ENCODE data around the gene VTCN1. TPM values are rescaled to one million over a fixed set of nuclear protein-coding genes. Genes with fewer than 3 reads are reported as not detected.

Gene VTCN1
- total RNA-seq, 2 experiments from 2014 or later = not detected

DNA sequence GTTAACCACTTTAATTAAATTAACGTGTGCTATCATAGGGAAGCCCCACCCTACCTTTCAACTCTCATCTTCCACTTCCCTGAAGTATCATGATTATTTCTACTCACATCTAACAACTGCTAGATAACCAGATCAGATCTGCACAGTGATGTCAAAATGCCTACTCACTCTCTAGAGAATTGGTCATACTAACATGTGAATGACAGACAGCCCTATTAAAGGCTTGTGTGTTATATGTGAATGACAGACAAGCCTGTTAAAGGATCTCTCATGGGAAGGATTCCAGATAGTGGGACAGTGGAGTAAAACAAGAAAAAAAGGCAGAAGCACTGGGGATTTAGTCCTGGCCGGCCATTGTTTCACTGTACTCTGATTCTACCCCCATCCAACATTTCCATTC lies 12.6 kb downstream of the VTCN1 start:
- H3K27ac Mint-ChIP-seq = no peak overlapping the region
- peaks cover 3% of the 10 kb centered on the region for H3K27me3 Mint-ChIP-seq
- CTCF ChIA-PET = no interaction called here
- H3K4me1 Mint-ChIP-seq (ENCODE audit: low read depth) = no peaks in the 10 kb centered on the region
- H3K9me3 Mint-ChIP-seq = no peaks in the 10 kb centered on the region
- H3K4me3 Mint-ChIP-seq = no peak overlapping the region
- POLR2A ChIA-PET = no interaction called here
- no peak for DNase-seq
- no peaks in the 10 kb centered on the region for H3K36me3 Mint-ChIP-seq
- intact Hi-C loops (cut with micrococcal nuclease) = no loop called here

DNA sequence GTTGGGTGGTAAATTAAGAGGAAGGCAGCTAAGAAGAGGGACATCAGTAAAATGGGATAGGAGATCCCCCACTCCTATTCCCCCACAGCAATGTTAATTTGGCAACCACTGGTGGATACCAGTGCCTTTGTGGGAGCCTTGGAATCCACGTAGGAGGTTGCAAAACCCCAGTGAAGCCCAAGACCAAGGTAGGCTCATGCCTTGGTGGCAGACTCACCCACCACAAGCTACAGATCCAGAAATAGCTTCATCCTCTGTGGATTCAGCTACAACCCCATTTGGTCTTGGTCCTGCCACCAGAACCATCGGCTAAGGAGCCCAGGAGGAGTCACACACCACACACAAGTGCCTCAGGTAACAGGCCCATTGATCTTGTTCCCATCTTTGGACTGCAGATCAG lies 21.0 kb downstream of the VTCN1 start:
- Mint-ChIP-seq H3K9me3 (peaks cover 6% of the 10 kb centered on the region), H3K27ac (no peak overlapping the region), H3K36me3 (peaks cover 2% of the 10 kb centered on the region), H3K27me3 (peaks cover 2% of the 10 kb centered on the region), H3K4me1 (ENCODE audit: low read depth) (no peaks in the 10 kb centered on the region), H3K4me3 (no peak overlapping the region)
- ChIA-PET CTCF (no interaction called here), POLR2A (no interaction called here)
- intact Hi-C loops (cut with micrococcal nuclease) = no loop called here
- DNase-seq = no peak

GRCh38 chr1:117188816-117189437 lies 21.8 kb downstream of the VTCN1 start:
- Mint-ChIP-seq H3K27me3 (peaks cover 2% of the 10 kb centered on the region), H3K4me1 (ENCODE audit: low read depth) (no peaks in the 10 kb centered on the region), H3K4me3 (no peak overlapping the region), H3K36me3 (peaks cover 2% of the 10 kb centered on the region), H3K9me3 (peaks cover 6% of the 10 kb centered on the region), H3K27ac (no peak overlapping the region)
- intact Hi-C loops (cut with micrococcal nuclease) = no loop called here
- CTCF ChIA-PET = no interaction called here
- POLR2A ChIA-PET = no interaction called here
- no peak for DNase-seq

- Mint-ChIP-seq H3K27ac (no peak overlapping the region), H3K36me3 (peaks cover 2% of the 10 kb centered on the region), H3K9me3 (peaks cover 6% of the 10 kb centered on the region), H3K4me3 (no peak overlapping the region), H3K4me1 (ENCODE audit: low read depth) (no peaks in the 10 kb centered on the region), H3K27me3 (peaks cover 2% of the 10 kb centered on the region)
- intact Hi-C loops (cut with micrococcal nuclease) = no loop called here
- CTCF ChIA-PET = no interaction called here
- DNase-seq = no peak
- POLR2A ChIA-PET = no interaction called here
Observed at GRCh38 chr1:117188170-117188815, 22.4 kb downstream of the VTCN1 start.

GRCh38 chr1:117183112-117183511 lies 27.6 kb downstream of the VTCN1 start:
- no peaks in the 10 kb centered on the region for H3K4me1 Mint-ChIP-seq (ENCODE audit: low read depth)
- H3K9me3 Mint-ChIP-seq = no peaks in the 10 kb centered on the region
- no peak overlapping the region for H3K27ac Mint-ChIP-seq
- no peak overlapping the region for H3K4me3 Mint-ChIP-seq
- no peaks in the 10 kb centered on the region for H3K36me3 Mint-ChIP-seq
- no peak for DNase-seq
- CTCF ChIA-PET = no interaction called here
- intact Hi-C loops (cut with micrococcal nuclease) = no loop called here
- POLR2A ChIA-PET = no interaction called here
- H3K27me3 Mint-ChIP-seq = peaks cover 2% of the 10 kb centered on the region

- H3K27me3 Mint-ChIP-seq = peaks cover 2% of the 10 kb centered on the region
- H3K4me3 Mint-ChIP-seq = no peak overlapping the region
- no peaks in the 10 kb centered on the region for H3K9me3 Mint-ChIP-seq
- no peaks in the 10 kb centered on the region for H3K36me3 Mint-ChIP-seq
- H3K27ac Mint-ChIP-seq = no peak overlapping the region
- ChIA-PET POLR2A (no interaction called here), CTCF (interaction anchor here (1.2 kb wide), 1 partner anchor 54 kb away, joined by 4 read pairs; no protein-coding TSS in a partner anchor)
- intact Hi-C loops (cut with micrococcal nuclease) = no loop called here
- H3K4me1 Mint-ChIP-seq (ENCODE audit: low read depth) = no peaks in the 10 kb centered on the region
- DNase-seq = no peak
Observed at GRCh38 chr1:117182319-117182718, 28.4 kb downstream of the VTCN1 start.

- Mint-ChIP-seq H3K27ac (no peak overlapping the region), H3K27me3 (peaks cover 2% of the 10 kb centered on the region), H3K4me1 (ENCODE audit: low read depth) (no peaks in the 10 kb centered on the region), H3K4me3 (no peak overlapping the region), H3K36me3 (no peaks in the 10 kb centered on the region), H3K9me3 (no peaks in the 10 kb centered on the region)
- ChIA-PET POLR2A (no interaction called here), CTCF (interaction anchor here (1.2 kb wide), 1 partner anchor 53 kb away, joined by 4 read pairs; no protein-coding TSS in a partner anchor)
- DNase-seq = no peak
- intact Hi-C loops (cut with micrococcal nuclease) = no loop called here
Observed at GRCh38 chr1:117181630-117182041, 29.1 kb downstream of the VTCN1 start.

GRCh38 chr1:117180147-117180967 lies 30.4 kb downstream of the VTCN1 start:
- Mint-ChIP-seq H3K27ac (no peak overlapping the region), H3K9me3 (no peaks in the 10 kb centered on the region), H3K36me3 (no peaks in the 10 kb centered on the region), H3K27me3 (no peaks in the 10 kb centered on the region), H3K4me1 (ENCODE audit: low read depth) (no peaks in the 10 kb centered on the region), H3K4me3 (no peak overlapping the region)
- ChIA-PET CTCF (no interaction called here), POLR2A (no interaction called here)
- intact Hi-C loops (cut with micrococcal nuclease) = no loop called here
- no peak for DNase-seq

GRCh38 chr1:117179471-117179870 lies 31.3 kb downstream of the VTCN1 start:
- no peak overlapping the region for H3K4me3 Mint-ChIP-seq
- DNase-seq = no peak
- intact Hi-C loops (cut with micrococcal nuclease) = no loop called here
- POLR2A ChIA-PET = no interaction called here
- H3K9me3 Mint-ChIP-seq = no peaks in the 10 kb centered on the region
- no peaks in the 10 kb centered on the region for H3K4me1 Mint-ChIP-seq (ENCODE audit: low read depth)
- no peaks in the 10 kb centered on the region for H3K36me3 Mint-ChIP-seq
- CTCF ChIA-PET = no interaction called here
- H3K27ac Mint-ChIP-seq = no peak overlapping the region
- no peaks in the 10 kb centered on the region for H3K27me3 Mint-ChIP-seq

- H3K4me3 Mint-ChIP-seq = no peak overlapping the region
- intact Hi-C loops (cut with micrococcal nuclease) = no loop called here
Observed at GRCh38 chr1:117178756-117179155, 32.0 kb downstream of the VTCN1 start.

DNA sequence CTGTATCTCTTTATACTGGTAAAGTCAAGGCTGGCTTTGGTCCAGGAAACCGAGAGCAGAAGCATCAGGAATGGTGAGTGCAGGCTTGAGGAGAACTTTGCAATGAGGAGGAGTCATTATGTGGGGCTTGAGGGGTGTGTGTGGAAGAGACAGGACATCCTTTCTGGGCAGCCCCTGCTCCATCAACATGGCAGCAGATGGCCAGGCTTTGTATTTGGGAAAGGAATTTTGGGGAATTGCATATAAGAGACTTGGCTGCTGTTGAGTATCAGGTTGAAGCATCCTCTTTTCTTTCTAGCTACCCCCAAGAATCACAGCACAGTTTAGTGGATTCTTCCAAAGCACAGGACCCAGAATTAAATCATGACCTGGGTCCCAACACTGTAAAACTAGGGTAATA lies 33.4 kb downstream of the VTCN1 start:
- Mint-ChIP-seq H3K27ac (no peak overlapping the region), H3K9me3 (no peaks in the 10 kb centered on the region), H3K4me1 (ENCODE audit: low read depth) (no peaks in the 10 kb centered on the region), H3K36me3 (no peaks in the 10 kb centered on the region), H3K27me3 (no peaks in the 10 kb centered on the region), H3K4me3 (no peak overlapping the region)
- CTCF ChIA-PET = no interaction called here
- POLR2A ChIA-PET = no interaction called here
- DNase-seq = no peak
- intact Hi-C loops (cut with micrococcal nuclease) = no loop called here

More at GRCh38 chr1:117178756-117179155, 32.0 kb downstream of the VTCN1 start:
- Mint-ChIP-seq H3K36me3 (no peaks in the 10 kb centered on the region), H3K9me3 (no peaks in the 10 kb centered on the region), H3K27ac (no peak overlapping the region), H3K27me3 (no peaks in the 10 kb centered on the region), H3K4me1 (ENCODE audit: low read depth) (no peaks in the 10 kb centered on the region)
- ChIA-PET POLR2A (no interaction called here), CTCF (no interaction called here)
- no peak for DNase-seq

DNA sequence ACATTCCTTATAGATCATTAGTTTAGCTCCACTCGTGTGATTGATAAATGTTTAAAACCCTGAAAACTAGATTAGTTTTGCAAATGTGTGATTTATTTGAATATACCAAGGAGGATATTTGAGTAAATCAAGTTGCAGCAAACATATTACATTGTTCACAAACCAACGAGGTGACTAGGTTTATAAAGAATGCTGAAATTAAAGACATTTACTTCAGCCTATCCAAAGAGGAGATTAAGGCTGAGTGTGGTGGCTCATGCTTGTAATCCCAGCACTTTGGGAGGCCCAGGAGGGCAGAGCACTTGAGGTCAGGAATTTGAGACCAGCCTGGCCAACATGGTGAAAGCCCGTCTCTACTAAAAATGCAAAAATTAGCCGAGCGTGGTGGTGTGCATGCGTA lies 34.1 kb downstream of the VTCN1 start:
- POLR2A ChIA-PET = no interaction called here
- no peaks in the 10 kb centered on the region for H3K27me3 Mint-ChIP-seq
- intact Hi-C loops (cut with micrococcal nuclease) = no loop called here
- H3K27ac Mint-ChIP-seq = no peak overlapping the region
- no peaks in the 10 kb centered on the region for H3K36me3 Mint-ChIP-seq
- DNase-seq = no peak
- H3K9me3 Mint-ChIP-seq = no peaks in the 10 kb centered on the region
- H3K4me3 Mint-ChIP-seq = no peak overlapping the region
- CTCF ChIA-PET = no interaction called here
- no peaks in the 10 kb centered on the region for H3K4me1 Mint-ChIP-seq (ENCODE audit: low read depth)

- POLR2A ChIA-PET = no interaction called here
- no peak for DNase-seq
- intact Hi-C loops (cut with micrococcal nuclease) = no loop called here
- no peaks in the 10 kb centered on the region for H3K4me1 Mint-ChIP-seq (ENCODE audit: low read depth)
- H3K27me3 Mint-ChIP-seq = no peaks in the 10 kb centered on the region
- H3K27ac Mint-ChIP-seq = no peak overlapping the region
- no peaks in the 10 kb centered on the region for H3K36me3 Mint-ChIP-seq
- no peak overlapping the region for H3K4me3 Mint-ChIP-seq
- CTCF ChIA-PET = no interaction called here
- no peaks in the 10 kb centered on the region for H3K9me3 Mint-ChIP-seq
Observed at GRCh38 chr1:117174851-117175250, 35.9 kb downstream of the VTCN1 start.

All from activated CD4-positive, alpha-beta memory T cell treated with anti-CD3 and anti-CD28 coated beads for 36 hours (primary cell).